Frontal cortex (tissue), 4 donors: ENCODE data around the gene NDUFAF8. TPM values are rescaled to one million over a fixed set of nuclear protein-coding genes. Genes with fewer than 3 reads are reported as not detected.

Experiments used
- DNase-seq, 2 donors: peaks; one replicate each; pipeline ENCODE4 v3.0.0; 2012; ENCODE audit warnings: low spot score in 2 of 2
- FAIRE-seq: peaks from 2 replicates; lab custom pipeline; 2012; peaks lifted over from hg19 to GRCh38; lab: Jason Lieb, UNC
- total RNA-seq: library from RNA; depleted of rRNA; stranded (reverse); fragments of >200 nt; gene quantifications from one replicate; pipeline ENCODE4 v1.2.3, GENCODE V29; 2014
- donor health status: control.
- donor health status: control.
- donor health status: control.

NDUFAF8 gene
- total RNA-seq, 1 donor from 2014 or later = 5.7 TPM

DNA sequence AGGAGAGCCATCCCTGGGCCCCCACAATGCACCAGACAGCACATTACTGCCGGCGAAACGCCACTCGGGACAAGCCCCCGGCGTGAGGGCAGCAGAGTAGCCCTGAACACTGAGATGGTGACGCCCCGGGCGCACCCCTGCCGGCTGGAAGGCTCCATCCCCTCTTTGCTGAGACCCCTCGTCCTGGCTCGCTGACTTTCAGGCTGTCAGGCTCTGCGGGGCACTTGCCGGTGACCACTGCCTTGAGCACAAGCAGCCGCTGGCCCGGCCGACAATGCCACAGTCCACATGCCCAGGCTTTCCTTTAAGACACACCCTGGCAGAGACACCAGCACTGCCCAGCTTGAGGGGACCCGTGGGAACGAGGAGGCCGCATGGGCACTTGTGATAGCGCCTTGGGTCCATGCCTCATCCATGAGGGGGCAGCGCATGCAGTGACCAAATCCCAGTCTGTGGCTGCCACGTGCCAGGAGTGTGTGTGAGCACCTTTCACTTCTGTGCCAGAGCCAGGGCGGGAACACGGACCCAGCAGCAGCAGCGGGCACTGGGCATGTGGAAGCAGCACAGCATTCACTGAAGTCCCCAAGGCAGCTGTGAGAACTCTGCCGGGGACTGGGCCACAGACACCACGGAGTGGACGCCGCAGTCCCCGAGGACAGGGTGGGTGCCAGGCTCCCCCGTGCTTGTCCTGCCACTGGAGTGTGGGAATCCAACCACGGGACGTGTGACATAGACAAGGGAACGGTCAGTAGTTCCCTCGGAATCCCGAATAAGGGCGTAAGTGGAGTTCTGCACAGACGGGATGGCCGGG is 24.5 kb downstream of the NDUFAF8 start:
- FAIRE-seq = no peak

DNA sequence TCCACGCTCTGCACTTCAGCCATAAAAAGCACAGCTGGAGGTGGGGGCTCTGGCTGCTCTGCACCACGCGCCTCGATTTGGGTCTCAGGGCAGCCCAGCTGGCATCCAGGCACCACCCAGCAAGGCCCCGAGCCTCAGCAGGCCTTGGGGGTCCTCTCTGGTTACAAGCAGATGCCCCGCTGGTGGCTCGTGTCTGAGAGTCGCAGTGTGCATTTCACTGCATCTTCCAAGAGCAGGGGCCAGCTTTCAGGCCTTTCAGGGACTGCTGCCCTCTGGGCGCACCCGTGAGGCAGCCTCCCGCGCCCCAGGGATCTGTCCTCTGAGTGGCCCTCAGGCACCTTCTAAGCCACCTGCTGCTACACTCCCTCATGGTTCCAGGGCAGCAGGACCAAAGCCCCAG is 25.5 kb downstream of the NDUFAF8 start:
- FAIRE-seq = no peak
- DNase-seq = no peak

More for the DNA sequence above, 24.5 kb downstream of the NDUFAF8 start:
- DNase-seq = no peak

DNA sequence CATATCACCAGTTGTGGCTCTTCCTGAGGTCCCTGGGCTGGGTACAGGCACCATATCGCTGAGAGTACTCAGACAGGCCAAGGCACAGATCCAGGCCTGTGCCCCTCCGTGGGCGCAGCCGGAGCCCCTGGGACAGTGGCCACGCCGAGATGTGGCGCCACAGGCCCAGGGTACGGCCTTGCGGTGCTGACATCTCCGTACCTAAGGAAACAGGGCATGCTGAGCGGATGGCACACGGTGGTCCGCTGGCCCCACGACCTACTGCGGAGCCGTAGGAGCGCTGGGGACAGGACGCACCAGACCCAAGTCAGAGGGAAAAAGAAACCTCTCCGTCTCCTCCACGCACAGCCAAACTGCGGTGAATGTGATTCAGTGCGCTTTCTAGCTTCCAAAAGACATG is 26.5 kb downstream of the NDUFAF8 start:
- FAIRE-seq (no peak), DNase-seq (no peak)

DNA sequence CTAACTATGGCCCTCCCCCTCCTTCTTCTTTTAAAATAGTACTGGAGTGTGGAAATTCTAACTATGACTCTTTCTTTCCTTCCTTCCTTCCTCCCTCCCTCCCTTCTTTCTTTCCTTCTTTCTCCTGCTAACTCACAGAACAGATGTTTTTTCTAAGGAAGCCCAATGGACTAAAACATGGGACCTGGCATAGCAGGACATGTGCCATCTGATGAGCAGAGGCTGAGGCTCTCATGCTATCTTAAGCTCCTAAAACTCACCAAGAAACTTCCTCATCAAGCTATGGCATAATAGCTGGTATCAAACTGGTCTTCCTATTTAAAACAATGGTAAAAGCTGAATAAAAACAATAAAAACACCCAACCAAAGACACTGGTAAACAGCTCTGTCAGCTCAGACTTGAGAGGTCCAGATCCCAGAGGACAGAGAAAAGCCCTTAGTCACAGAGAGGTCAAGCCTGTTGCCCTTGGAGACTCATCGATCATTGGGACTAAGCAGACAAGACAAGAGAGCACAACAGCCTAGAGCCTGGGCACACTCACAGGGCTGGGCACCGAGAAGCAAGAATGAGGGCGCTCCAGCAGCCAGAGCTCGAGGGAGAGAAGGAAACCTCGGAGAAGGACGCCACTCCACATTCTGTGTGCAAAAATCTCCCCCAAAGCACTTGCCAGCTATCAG is 28.4 kb downstream of the NDUFAF8 start:
- no peak for FAIRE-seq
- DNase-seq = no peak

DNA sequence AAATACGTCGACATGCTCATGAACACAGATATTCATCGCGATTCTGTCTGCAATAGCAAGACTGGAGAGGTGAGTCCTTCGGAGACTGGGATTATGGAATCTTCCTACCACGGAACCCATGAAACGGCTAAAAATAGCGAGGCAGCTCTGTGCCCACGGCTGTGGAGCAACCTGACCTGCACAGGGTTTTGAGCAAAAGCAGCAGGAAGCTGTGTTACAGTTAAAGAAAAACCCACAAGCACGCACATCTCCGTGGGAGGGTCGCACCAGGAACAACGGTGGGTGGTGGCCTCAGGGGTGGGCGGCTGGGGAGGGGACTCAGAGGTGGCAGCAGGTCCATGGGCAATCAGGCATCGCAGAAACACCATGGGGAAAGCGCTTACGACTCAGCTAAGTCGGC is 31.2 kb downstream of the NDUFAF8 start:
- FAIRE-seq (no peak), DNase-seq (no peak)

DNA sequence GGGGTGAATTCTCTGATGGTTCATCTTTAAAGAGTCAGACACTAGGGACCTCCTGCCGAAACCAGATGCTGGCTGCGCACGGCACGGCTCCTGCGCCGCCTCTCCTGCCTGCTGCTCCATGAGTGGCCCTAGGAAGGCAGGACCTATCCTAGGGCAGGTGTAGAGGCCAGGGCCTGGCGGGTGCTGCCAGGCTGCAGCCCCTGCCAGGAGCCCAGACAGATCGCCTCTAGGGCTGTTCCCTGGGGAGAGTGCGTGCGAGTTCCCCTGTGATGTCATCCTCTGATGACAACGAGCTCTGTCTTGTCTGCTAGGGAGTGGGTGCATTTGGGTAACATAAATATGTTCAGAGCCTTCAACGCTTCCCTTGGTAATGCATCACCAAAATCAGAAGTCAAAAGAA is 32.1 kb downstream of the NDUFAF8 start:
- no peak for DNase-seq
- FAIRE-seq = no peak

DNA sequence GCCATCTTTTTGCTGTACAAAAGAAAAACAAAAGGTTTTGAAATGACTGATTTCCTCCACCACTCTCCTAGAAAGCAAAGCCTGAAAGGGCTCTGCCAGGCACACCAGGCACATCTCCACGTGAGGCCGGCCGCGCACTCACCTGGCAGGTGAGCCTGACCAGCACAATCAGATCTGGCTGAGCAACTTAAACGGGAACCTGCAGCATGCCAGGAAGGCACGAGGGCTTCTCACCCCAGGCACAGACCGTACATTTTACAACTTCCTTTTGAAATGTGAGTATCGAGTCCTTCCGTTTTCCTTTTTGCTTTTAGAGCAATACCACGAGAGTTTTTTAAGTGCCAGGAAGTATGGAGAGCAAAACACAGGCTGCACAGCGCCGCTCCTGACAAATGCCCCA is 33.5 kb downstream of the NDUFAF8 start:
- DNase-seq (no peak), FAIRE-seq (no peak)

DNA sequence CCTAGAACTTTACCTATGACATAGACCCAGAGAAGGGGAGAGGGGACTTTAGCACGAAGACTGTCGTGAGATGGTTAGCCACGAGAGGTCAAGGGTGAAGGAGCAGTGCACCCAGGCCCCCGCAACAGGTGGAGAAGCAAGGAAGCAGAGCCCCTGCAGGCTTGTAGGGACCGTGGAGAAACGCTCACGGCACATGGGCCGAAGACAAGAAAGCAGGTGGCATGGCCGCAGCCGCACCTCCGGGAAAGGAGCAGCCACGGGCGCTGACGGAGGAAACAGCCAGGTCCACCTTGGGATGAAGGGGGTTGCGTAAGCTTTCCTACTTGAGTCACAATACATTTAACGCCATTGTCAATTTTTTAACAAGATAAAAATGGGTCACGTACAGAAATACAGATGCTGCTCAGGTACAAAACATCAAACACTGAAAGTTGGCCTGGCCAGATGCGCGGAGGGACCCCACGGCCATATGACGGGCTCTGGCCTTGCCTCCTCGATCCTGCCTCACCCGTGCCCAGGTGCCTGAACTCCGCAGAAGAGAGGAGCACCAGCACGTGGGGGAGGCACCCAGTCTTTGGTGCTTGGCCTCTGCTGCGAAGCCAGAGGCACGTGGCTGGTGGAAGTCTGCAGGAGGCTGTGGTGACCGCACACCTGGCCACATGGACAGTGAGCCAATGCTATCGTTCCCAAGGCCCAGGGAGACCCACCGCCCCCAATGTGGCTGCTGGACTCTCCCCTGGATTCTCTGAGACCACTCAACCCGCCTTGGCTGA is 34.8 kb downstream of the NDUFAF8 start:
- FAIRE-seq (no peak), DNase-seq (no peak)

DNA sequence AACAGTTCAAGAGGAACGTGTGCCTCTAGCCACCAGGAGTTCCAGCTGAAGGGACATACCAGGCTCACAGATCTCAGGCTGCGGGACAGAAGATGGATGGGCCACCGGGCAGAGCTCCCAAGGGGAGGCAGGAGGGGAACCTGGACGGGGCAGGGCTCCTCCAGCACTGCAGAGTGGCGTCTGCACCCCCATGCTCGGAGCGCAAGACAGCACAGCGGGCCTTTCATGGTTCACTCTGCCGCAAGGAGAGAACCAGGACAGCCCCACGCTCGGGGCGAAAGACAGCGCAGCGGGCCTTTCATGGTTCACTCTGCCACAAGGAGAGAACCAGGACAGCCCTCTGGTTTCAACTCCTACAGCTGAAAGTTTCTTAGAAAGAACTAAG is 35.3 kb downstream of the NDUFAF8 start:
- DNase-seq (no peak), FAIRE-seq (no peak)

DNA sequence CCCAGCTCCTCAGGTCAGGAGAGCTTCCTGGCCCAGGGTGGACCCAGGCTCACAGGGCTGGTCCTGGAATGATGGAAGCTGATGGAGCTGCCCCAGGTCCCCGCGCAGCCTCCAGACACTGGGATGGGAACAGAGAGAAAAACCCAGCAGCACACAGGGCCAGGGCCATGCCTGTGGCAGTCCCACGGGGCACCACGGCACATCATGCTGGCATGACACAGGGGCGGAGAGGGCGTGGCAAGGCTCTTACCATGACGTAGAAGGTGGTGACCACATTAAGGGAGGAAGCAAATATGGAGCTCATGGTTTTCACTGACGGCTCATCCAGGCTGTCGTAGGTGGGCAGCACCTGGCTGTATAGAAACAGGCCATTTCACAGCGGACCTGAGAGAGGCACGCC is 37.7 kb downstream of the NDUFAF8 start:
- FAIRE-seq = no peak
- DNase-seq = no peak

DNA sequence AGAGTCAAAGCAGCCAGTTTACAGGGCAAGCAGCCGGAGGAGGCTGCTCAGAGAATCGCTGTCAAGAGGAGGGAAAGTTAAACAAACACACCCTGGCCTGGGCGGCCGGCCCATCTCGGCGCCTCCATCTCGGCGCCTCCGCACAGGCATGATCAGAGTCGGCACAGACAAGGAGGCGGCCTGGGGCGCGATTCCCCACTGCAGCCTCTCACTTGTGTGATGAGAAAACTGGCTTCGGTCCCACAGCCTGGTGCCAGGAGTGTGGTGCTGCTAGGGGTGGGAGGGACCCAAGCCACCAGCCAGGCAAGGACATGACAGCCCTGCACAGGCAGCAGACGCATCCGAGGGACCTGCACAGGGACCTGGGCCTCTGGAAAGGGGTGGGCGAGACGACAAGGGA is 38.3 kb downstream of the NDUFAF8 start:
- FAIRE-seq = no peak

DNA sequence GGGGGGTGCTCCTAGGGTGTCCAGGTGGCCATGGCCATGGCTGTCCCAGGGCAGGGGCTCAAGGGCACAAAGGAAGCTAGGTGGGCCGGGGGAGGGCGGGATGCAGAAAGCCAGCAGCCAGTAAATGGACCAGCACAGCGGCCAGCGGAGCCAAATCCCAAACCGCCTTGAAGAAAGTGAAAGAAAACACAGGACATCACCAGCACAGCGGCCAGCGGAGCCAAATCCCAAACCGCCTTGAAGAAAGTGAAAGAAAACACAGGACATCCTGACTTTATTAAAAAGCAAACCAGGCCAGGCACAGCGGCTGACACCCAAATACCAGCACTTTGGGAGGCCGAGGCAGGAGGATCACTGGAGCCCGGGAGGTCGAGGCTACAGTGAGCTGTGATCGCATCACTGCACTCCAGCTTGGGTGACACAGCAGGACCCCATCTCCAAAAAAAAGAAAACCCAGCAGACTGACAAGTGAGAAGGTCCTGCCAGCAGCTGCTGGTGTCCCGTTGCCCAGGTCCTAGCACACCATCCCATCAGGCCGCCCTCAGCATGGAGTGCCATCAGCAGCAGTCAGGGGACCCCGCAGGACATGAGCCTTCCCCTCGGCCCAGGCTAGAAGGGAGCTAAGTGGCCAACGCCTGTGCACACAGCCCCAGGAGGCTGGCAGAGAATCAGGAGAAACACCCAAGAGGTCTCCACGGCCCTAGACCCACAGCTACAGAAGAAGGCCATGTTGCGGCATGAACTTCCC is 39.0 kb downstream of the NDUFAF8 start:
- no peak for DNase-seq
- no peak for FAIRE-seq

More for the DNA sequence above, 38.3 kb downstream of the NDUFAF8 start:
- DNase-seq = peak in 1 of 2 donors; percentile 63

DNA sequence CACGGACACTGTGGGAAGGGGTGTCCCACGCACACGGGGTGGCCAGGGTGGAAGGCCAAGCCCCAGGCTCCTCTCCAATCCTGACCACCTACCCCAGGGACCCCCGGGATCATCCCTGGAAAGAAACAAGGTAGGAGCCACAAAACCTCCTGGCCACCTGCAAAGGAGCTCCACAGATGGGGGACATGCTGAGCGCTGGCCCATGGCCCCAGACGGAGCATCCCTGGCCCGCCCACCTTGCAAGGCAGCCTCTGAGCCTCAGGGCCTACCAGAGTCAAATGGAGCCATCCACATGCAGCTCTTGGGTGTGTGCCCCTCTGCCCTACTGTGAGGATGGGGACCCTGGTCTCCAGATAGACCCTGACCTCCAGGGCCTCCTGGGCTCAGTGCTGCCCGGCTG is 39.7 kb downstream of the NDUFAF8 start:
- no peak for FAIRE-seq

DNA sequence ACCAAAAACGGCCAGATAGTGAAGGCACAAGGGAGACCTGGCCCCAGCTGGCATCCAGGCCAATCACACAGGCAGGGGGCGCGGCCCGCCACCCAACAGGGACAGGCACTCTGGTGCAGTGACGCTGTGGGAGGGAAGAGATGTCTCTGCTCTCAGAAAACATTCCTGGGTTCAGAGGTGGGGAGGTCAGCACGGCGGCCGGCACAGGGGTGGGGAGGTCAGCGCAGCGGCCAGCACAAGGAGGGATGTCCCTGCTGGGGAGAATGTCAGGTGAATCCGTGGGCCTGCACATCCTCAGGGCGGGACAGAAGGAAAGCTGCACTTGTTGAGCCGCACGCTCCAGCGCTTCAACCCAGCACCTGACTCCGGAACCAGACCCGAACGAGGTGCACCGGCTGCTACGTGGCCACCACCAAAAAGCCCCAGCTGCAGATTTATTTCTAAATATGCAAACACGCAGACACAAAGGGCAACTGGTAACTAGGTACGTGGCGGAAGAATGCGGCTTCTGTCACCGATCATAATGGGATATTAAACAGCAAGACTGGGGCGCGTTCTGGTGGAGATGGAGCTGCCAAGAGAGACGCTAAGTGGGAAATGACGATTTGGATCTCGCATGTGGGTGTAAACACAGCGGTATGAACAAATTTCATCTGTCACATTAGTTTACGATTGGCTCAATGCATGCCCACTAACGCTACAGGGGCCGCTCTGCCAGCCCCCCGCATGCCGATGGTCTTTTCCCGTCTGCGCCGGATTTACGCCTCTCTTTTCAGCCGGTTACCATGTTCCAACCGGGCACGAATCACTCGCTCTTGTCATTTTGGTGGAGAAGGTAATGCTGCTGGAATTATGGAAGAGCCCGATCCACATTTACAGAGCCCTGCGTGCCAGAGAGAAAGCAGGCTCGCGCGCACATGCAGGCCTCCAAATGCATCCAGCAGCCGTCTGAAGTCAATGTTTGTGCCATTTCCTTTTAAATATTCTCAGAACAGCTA is 40.5 kb downstream of the NDUFAF8 start:
- DNase-seq = no peak
- no peak for FAIRE-seq

More for the DNA sequence above, 39.7 kb downstream of the NDUFAF8 start:
- no peak for DNase-seq

DNA sequence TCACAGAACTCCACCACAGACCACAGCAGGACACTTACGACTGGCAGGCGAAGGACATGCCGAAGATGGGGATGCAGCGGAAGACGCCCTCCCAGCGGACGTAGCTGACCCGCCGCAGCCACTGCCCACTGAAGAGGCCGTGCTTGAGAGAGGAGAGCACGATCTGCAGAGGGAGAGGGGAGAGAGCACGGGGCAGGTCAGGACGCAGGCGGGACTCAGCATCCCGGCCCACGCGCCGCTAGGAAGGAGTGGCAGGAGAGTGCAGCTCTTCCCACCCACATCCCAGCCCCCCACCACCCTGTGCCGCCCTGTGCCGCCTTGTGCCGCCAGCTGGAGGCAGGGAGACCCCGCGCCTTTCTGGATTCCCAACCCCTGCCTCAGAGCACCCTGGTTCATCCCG is 41.5 kb downstream of the NDUFAF8 start:
- no peak for DNase-seq

DNA sequence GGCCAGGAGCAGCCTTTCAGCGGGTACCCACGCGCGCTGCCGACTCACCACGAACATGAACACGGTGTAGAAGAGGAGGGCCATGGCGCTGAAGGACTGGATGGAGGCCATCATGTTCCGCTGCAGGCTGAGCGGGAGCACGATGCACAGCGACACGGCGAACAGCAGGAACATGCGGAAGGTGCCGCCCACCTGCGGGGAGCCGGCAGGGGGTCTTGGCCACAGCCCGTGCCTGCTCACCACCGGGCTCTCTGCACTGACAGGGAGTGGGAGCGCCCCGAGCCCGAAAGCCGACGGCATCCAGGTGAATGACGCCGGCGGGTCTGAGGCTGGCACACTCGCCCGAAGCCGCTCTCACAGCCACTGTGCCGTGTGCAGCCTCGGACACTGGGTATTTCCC is 43.0 kb downstream of the NDUFAF8 start:
- no peak for FAIRE-seq

More for the DNA sequence above, 41.5 kb downstream of the NDUFAF8 start:
- no peak for FAIRE-seq

DNA sequence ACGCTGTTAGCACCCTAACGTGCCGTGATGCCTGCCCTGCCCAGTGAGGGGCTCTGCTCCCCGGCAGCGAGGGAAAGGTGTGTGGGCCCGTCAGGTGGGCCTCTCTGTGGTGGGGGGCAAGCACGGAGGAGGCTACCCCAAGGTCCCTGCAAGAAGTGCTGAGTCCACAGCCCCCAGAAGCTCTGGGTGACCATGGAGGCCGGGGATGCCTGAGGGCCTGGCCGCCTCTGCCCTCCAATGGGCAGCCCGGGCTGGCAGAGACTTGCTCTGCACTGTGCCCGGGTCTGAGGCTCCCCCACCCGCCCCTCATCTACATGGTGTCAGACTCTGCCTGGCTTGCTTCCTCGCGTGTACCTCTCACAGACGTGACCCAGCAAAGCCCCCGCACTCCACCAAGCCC is 43.8 kb downstream of the NDUFAF8 start:
- FAIRE-seq = no peak

More for the DNA sequence above, 43.0 kb downstream of the NDUFAF8 start:
- no peak for DNase-seq

DNA sequence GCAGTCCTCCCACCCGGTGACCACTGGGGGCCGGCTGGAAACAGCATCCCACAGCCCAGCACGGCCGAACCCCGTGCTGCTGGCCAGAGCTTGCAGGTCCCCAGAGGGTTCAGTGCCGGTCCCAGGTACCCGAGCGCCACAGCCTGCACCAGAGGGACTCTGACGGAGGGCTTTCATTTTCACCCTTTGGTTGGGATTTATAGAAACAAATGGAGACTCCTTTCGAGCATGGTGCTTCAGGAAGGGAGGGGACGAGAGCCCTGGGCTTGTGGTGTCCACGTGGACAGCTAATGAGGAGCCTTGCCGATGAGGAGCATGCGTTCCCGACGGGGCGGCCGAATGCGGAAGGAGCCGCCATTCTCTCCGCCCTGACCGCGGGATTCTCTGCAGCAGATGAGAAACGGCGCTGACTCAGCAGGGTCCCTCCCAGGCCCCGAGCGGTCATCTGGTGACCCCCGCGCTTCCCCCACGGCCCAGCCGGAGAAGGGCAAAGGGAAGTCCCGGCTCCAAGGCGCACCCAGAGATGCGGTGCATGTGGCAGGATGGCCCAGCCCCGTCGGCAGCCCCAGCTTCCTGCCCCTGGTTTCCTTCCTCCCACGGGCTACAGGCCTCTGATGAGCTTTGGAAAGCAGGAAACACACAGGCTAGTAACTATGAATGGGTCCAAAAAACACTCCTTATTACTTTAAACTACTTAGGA is 46.2 kb downstream of the NDUFAF8 start:
- no peak for FAIRE-seq
- peak in 1 of 2 donors; percentile 65 for DNase-seq

More for the DNA sequence above, 43.8 kb downstream of the NDUFAF8 start:
- no peak for DNase-seq
